NCI-H748 (cell line): Measurements from ENCODE around the gene INKA2.

Experiments
- DNase-seq: peaks from one replicate; lab custom pipeline; 2025; ENCODE audit not compliant: unreplicated experiment; lab: John Stamatoyannopoulos, UW

INKA2 gene

DNA sequence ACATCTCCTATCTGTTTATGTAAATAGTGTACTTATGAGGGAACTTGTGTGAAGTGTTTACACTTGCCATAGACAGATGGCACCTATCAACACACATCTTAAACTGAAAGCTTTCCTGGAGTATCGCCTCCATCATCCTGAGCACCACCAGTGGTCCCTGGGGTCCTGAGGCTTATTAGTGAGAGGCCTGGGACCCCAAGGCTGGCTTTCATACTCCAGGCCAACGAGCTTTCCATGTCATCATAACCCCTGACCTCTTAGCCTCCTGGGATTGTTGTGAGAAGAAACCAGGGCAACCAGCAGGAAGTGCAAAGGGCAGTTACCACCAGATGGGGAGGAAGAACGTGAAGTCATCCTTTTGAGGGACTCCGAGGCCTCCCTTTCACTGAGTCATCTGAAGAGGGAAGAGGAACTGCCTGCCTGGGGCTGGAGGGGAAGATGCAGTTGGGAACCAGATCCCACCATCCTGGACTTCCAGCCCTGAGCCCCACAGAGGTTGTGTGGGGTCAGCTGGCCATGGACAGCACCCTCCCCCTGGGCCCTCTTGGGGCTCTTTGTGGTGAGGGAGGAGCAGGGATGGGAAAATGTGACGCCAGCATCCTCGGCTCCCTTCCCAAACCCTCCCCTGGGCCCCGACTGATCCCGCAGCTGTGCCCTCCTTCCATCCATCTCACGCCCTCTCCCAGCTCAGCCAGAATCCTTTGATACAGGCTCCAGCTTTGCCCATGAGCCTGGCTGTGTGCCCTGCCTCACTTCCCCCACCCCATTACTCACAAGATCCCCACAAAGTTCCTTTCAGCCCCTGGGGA, 5.8 kb downstream of the INKA2 start:
- DNase-seq, result no peak

DNA sequence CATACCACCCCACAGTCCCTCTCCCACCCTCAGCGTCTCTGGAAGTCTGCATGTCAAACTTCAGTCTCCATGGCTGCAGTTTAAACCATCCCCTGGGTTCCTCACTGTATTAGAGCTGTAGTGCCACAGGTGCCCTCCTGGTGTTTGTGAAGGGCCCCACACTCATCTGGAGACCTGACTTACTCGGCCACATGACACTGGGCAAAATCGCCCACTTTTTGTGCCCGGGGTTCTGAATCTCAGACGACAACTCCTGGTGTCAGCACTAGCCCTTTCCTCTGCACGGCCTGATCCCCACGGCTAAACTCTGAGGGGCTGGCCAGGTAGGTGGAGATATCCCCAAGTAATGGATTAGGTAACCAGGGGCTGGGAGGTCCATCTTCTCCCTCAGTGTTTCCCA, 6.5 kb downstream of the INKA2 start:
- DNase-seq, result no peak

DNA sequence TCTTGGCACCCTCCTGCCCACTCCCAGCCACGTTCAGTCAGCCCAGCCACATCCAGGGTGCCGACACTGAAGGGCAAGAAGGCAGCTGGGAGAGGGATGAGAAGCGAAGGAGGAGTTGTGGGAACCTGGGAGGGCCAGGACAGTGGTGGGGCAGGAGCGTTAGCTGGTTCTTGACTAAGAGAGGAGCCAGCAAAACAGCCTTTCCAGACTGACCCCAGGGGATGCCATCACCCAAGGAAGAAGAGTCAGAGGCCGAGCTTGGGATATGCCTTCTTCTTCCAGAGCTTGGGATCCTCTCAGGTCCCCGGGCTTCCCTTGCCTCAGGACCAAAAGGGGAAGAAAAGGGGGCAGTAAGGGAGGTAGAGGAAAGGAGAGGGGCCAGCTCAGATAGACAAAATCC, 7.2 kb downstream of the INKA2 start:
- DNase-seq, result no peak

DNA sequence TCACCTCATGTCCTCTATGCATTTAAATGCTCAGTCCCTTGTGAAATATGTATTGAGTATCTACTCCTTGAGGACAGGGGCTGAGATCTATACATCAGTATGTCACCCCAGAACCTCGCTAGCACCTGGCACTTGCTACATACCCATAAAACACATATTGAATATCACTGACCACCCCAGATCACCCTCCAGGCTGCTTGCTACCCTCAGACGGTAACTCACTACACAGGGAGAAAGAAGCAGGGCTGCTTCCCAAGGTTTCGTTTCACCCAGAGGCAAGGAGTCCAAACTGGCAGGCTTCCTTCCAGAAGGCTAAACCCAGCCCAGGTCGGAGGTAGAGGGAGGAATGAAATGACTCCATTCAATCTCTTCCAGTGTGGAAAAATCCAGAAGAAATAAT, 8.5 kb downstream of the INKA2 start:
- DNase-seq, result no peak

DNA sequence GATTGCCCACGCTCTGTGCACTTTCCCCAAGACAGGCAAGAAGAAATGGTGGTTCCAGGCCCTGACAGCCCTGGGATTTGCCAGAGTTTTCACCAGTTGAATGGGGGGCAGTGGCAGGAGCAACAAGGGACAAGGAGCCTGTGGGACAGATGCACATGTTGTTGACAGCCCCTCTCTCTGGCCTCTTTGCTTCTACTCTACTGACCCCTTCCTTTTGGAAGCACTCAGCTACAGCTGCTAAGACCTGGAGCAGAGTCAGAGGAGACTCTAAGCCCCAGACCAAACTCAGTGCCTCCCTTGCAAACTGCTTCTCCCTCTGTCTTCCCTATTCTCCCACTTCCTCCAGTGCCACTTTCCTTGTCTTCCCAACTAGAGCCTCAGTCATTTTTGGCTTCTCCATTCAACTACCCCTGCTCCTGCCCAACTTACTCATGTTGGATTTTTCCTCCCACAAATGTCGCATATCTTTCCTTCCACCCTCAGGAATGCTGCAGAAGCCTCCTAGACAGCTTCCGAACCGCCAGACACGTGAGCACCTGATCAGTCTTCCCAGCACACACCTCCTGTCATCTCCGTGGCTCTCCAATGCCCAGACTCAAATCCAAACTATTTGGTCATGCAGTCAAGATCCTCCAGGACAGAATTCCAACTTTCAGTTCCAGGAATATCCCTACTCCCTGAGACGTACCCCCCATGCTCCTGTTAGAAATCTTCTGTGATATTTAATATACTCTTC, 9.1 kb downstream of the INKA2 start:
- no peak for DNase-seq

- DNase-seq, result no peak
Measured at GRCh38 chr1:111729271-111729921, 9.8 kb downstream of the INKA2 start.

- DNase-seq, result no peak
Measured at GRCh38 chr1:111727056-111727455, 12.1 kb downstream of the INKA2 start.

- DNase-seq, result no peak
Measured at GRCh38 chr1:111725192-111725591, 14.0 kb downstream of the INKA2 start.

DNA sequence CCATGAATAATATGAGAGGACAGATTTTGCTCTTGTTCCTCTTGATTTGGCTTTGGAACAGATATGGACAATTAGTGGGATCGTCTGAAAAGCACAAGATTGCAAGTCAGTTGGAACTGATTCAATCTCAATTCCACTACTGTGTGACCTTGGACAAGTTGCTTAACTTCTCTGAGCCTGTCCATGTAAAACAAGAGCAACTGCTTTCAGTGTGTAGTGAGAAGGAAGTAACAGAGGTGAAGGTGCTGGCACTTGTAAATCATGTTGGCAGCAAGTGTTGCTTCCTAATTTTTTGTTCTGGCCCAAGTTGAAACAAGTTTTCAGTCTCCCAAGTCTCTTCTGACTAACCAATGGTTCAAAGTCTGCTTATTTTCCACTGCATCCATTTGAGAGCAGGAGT, 15.3 kb downstream of the INKA2 start:
- DNase-seq, result no peak

DNA sequence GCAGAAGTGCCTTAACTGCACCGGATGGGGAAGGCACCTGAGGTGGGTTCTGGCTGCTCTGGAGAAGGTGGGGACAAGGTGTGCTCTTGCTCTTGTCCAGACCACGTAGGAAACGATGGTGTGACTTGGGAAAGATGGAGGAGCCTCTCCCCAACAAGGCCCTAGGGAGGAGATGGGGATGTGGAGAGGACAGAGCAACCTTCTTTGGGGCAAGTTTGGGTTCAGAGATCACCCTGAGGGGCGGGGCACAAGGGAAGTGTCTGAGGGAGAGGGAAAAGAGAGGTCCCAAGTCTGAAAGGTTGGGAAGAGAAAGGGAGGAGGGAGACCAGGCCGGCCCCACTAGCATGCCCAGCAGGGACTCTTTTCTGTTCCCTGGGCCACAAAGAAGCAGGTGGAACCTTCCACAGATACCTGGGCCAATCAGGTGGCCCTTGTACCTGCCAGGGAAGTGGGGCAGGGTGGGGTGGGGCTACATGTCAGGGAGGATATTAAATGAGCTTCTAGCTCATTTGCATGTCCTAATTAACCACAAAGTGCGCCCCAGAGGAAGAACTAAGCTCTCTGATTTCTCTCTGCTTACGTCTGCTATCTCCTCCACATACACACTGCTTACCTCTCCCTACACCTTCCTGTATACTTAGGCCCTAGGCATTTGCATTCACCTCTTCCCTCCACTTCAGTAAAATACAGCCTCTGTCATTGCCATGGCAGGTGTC, 15.9 kb downstream of the INKA2 start:
- DNase-seq, result no peak

DNA sequence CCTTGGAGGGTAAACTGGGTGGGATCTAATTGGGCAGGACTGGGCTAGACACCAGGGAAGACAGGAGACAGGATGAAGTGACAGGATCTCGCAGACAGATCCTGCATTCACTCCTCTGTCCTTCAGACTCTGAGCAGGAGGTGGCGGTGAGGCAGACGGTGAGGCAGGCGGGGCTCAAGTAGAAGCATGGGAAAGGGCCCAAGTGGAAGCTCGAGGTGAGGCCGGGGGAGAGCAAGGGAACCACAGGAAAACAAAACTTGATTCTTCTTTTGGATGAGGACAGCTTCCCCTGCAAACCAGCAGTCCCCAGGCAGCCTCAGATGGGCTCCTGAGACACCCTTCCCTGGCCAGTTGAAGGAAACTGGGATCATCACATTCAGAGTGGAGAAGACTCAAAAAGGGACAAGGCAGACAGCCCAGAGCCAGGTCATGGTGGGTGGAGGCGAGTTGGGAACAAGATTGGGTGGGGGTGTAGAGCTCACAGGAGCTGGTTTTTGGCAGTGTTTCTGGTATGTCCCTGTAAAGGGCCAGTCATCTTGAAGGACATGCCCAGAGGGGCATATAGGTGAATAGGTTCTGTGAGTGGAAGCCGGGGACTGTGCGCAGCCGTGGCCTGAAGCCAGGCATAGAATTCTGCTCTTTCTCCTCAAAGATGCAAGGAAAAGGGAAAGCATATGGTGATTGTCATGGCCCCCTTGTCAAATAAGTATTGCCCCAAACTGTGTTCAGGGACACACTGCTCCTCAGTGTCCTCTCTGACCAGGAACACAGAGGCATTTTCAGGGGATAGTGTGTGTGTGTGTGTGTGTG, 18.0 kb downstream of the INKA2 start:
- no peak for DNase-seq

GRCh38 chr1:111720274-111720976, 18.8 kb downstream of the INKA2 start:
- no peak for DNase-seq

DNA sequence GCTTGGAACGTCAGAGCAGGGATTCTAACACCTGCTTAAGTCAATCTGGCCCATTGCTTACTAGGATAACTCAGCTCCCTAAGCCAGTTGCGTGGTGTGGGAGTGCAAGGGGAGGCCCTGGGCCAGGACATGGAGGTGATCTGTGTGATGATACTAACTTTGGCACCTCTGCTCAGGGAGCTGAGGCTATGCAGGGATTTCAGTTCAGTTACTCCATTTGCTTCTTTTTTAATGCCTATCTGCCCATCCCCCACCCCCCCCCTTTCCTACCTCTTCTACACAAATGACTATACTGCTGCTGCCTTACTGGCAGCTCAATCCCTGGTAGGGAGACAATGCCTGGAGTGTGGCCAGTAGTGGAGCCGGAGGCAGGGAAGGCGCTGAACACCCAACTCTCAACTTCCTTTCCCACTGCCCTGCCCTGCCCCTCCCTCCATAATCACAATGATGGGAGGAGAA, 19.5 kb downstream of the INKA2 start:
- no peak for DNase-seq

GRCh38 chr1:111719135-111719534, 20.1 kb downstream of the INKA2 start:
- no peak for DNase-seq

DNA sequence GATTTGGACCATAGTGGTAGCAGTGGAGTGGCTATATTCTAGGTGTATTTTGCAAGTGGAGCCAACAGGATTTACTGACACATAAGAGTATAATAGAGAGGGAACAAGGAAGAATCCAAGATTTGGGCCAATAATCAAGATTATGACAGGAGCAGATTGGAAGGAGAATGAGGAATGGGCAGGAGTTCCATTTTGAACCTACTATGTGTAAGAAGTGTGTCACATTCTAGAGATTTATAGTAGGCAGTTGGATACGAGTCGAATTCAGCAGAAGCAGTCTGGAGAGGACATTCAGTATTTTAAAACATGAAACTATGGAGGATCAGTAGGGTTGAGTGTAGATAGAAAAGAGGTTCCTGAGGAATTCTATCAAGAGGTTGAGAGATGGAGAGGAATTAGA, 21.7 kb downstream of the INKA2 start:
- DNase-seq, result no peak

GRCh38 chr1:111716333-111716732, 22.9 kb downstream of the INKA2 start:
- DNase-seq, result no peak

GRCh38 chr1:111709986-111710385, 29.2 kb downstream of the INKA2 start:
- DNase-seq, result no peak

GRCh38 chr1:111707906-111708305, 31.3 kb downstream of the INKA2 start:
- DNase-seq, result no peak

GRCh38 chr1:111706921-111707320, 32.3 kb downstream of the INKA2 start:
- DNase-seq, result no peak

DNA sequence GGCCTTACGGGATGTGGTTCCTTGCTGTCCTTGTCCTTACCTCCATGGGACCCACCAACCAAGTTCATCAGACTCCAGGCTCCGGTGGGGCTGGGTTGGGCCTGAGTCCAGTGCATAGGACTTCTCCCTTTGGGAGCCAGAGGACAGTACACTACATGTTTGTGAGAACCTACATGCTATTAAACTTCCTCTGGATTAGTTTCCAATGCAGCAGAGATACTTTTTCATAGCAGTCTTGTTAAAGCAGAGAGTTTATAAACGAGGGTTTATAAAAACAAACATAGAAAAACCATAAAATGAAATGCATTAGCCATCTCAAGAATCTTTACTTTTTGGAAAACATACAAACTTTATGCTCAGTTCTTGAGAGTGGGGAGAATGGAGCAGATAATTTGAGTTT, 33.4 kb downstream of the INKA2 start:
- no peak for DNase-seq
